Panc1 (cell line): ENCODE data around the gene PAFAH1B1. TPM values are rescaled to one million over a fixed set of nuclear protein-coding genes. Genes with fewer than 3 reads are reported as not detected.

Experiments used
- ATAC-seq: fragments of 200-7000 bp; cut with Tn5 transposase; 2 replicates; pipeline ENCODE4 v1.9.1; 2020; ENCODE audit warnings: mild to moderate bottlenecking, moderate library complexity
- BruUV-seq: library from RNA; stranded (reverse); fragments of 400-500 nt; replicated peaks from 2 replicates; lab custom pipeline; 2021; lab: Mats Ljungman, UMichigan
- CTCF ChIA-PET: fragments of 300-600 bp; sonication (Branson Sonifier 250); formaldehyde crosslinking; loops from one replicate; lab custom pipeline; 2022; ENCODE audit warnings: antibody characterized with exemption; lab: Charles Lee
- POLR2A ChIA-PET: fragments of 300-600 bp; sonication (Branson Sonifier 250); formaldehyde crosslinking; loops from one replicate; lab custom pipeline; 2022; ENCODE audit warnings: antibody characterized with exemption; lab: Charles Lee
- DNase-seq: peaks from one replicate; pipeline ENCODE4 v3.0.0-alpha.2; 2010; ENCODE audit warnings: low read depth, low spot score
- H3K27ac ChIP-seq: 2 replicates; pipeline ENCODE4 v1.5.1; 2011; ENCODE audit warnings: mild to moderate bottlenecking, low read length, inconsistent platforms
- H3K27me3 ChIP-seq: fragments of 200-500 bp; sonication (Bioruptor generic); 2 replicates; pipeline ENCODE4 v1.6.0; 2014; ENCODE audit warnings: low read length, inconsistent platforms; ENCODE audit not compliant: control insufficient read depth, insufficient read depth
- H3K36me3 ChIP-seq: fragments of 200-500 bp; sonication (Bioruptor generic); 2 replicates; pipeline ENCODE4 v1.5.1; 2014; ENCODE audit warnings: inconsistent platforms, mild to moderate bottlenecking, low read length, moderate library complexity; ENCODE audit not compliant: control insufficient read depth, insufficient read depth
- H3K4me1 ChIP-seq: 2 replicates; pipeline ENCODE4 v1.5.1; 2011; ENCODE audit warnings: inconsistent platforms, mild to moderate bottlenecking, low read length, moderate library complexity; ENCODE audit not compliant: control insufficient read depth, insufficient read depth
- H3K4me3 ChIP-seq, 2 experiments: 2 replicates each; pipeline ENCODE4 v1.5.1; 2011 to 2012; ENCODE audit warnings: low read depth in 2 of 2, low read length in 2 of 2, mild to moderate bottlenecking in 2 of 2, inconsistent platforms in 1 of 2, moderate library complexity in 1 of 2
- H3K9me3 ChIP-seq: fragments of 200-500 bp; sonication (Bioruptor generic); 2 replicates; pipeline ENCODE4 v1.5.1; 2014; ENCODE audit warnings: low read depth, mild to moderate bottlenecking, inconsistent platforms, low read length, moderate library complexity; ENCODE audit not compliant: control insufficient read depth, insufficient read depth
- CTCF ChIP-seq: fragments of 450-650 bp; IDR thresholded peaks from 2 replicates; pipeline ENCODE4 v1.5.1; 2017; ENCODE audit warnings: mild to moderate bottlenecking
- POLR2AphosphoS5 ChIP-seq: IDR thresholded peaks from 2 replicates; pipeline ENCODE4 v1.6.1; 2012; ENCODE audit warnings: mild to moderate bottlenecking, low read depth, low read length, moderate library complexity
- SIN3A ChIP-seq: IDR thresholded peaks from 2 replicates; pipeline ENCODE4 v1.6.1; 2012; ENCODE audit warnings: low read depth, mild to moderate bottlenecking, low read length, moderate library complexity, borderline replicate concordance; ENCODE audit not compliant: insufficient read depth
- TCF7L2 ChIP-seq: IDR thresholded peaks from 2 replicates; pipeline ENCODE4 v1.6.1; 2011; ENCODE audit warnings: mild to moderate bottlenecking, low read depth, low read length, inconsistent platforms
- in situ Hi-C: cut with HindIII; loops from 2 replicates; pipeline ENCODE4 v1.10.0; 2016; ENCODE audit warnings: low sequenced_read_pairs, low pct_unique_long_range_greater_than_20kb
- intact Hi-C: fragments of 100-400 bp; cut with micrococcal nuclease; formaldehyde crosslinking; loops from one replicate; pipeline ENCODE4 v1.10.0; 2022; ENCODE audit not compliant: unreplicated experiment
- total RNA-seq: library from RNA; stranded (reverse); gene quantifications from one replicate; pipeline ENCODE4 v1.2.1, GENCODE V29; 2021; ENCODE audit not compliant: unreplicated experiment
- TF ChIP-seq, protein P1 (sequence below), 2 experiments: IDR thresholded peaks; 2 replicates each; pipeline ENCODE4 v1.6.1; 2011 to 2012; ENCODE audit warnings: low read depth in 2 of 2, control low read depth in 1 of 2, low read length in 1 of 2, mild to moderate bottlenecking in 1 of 2, moderate library complexity in 1 of 2; ENCODE audit not compliant: insufficient read depth in 1 of 2

PAFAH1B1 gene
- total RNA-seq, 1 experiment from 2014 or later, result 120 TPM

DNA sequence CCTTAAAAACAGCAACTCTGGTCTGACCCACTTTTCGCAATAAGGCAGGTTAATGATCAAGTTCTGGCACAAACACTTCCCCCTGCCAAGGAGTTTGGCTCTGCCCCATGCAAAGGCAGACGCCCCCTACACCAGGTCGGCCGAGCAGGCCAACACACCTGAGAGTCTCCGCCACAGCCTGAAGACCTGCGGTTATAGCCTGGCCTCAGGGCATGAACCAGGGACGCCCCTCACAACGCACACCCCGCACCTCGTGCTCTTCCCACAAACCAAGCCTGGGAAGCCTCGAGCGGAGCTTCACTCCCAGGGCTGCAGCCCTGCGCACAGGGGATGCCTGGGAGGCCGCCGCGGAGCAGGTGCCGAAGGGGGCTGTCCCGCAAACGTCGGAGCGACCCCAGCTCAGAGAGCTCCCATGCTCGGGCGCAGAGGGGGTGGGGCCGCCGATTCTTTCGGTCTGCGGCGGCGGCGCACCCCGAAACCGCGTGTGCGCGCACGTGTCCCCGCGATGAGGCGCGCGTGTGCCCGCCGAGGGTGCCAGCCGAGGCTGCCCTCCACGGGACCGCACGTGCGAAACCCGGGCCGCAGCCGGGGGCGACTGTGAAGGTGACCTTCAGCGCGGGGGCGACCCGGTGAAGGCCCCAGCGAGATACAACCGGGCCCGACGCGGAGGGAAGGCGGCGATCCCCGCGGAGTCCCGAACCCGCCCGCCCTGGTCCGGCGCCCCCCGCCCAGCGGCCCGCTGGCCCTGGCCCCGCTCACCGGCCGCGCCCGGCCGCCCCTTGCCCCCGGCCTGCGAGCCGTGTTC lies 117.6 kb downstream of the PAFAH1B1 start:
- no peak for DNase-seq
- ATAC-seq, result 0 out of 2 replicates have a peak, but pooled peaks have one; percentile 1
- peak overlapping the region; percentile 86 for H3K27ac ChIP-seq
- CTCF ChIA-PET, result no interaction called here
- H3K9me3 ChIP-seq, result no peaks in the 10 kb centered on the region
- TF ChIP-seq SIN3A (no peak), TCF7L2 (no peak), CTCF (no peak), POLR2AphosphoS5 (no peak)
- TF ChIP-seq, protein P1, sequence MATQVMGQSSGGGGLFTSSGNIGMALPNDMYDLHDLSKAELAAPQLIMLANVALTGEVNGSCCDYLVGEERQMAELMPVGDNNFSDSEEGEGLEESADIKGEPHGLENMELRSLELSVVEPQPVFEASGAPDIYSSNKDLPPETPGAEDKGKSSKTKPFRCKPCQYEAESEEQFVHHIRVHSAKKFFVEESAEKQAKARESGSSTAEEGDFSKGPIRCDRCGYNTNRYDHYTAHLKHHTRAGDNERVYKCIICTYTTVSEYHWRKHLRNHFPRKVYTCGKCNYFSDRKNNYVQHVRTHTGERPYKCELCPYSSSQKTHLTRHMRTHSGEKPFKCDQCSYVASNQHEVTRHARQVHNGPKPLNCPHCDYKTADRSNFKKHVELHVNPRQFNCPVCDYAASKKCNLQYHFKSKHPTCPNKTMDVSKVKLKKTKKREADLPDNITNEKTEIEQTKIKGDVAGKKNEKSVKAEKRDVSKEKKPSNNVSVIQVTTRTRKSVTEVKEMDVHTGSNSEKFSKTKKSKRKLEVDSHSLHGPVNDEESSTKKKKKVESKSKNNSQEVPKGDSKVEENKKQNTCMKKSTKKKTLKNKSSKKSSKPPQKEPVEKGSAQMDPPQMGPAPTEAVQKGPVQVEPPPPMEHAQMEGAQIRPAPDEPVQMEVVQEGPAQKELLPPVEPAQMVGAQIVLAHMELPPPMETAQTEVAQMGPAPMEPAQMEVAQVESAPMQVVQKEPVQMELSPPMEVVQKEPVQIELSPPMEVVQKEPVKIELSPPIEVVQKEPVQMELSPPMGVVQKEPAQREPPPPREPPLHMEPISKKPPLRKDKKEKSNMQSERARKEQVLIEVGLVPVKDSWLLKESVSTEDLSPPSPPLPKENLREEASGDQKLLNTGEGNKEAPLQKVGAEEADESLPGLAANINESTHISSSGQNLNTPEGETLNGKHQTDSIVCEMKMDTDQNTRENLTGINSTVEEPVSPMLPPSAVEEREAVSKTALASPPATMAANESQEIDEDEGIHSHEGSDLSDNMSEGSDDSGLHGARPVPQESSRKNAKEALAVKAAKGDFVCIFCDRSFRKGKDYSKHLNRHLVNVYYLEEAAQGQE (IDR thresholded peaks at IDR 0.05; ENCODE audit: insufficient read depth in 1 of 2, low read depth in 2 of 2, low read length in 1 of 2), result no peak
- H3K27me3 ChIP-seq, result no peaks in the 10 kb centered on the region
- H3K4me1 ChIP-seq, result peaks cover 24% of the 10 kb centered on the region
- H3K4me3 ChIP-seq, result peak overlapping the region; percentile 73 to 82
- in situ Hi-C loops, result no loop called here
- no peaks in the 10 kb centered on the region; the same call in 1 of the 2 replicates for H3K36me3 ChIP-seq
- no TSS peak for BruUV-seq
- intact Hi-C loops, result no loop called here
- POLR2A ChIA-PET, result interaction anchor here (0.5 kb wide), 1 partner anchor 936 kb away, joined by 4 read pairs; no protein-coding TSS in a partner anchor

DNA sequence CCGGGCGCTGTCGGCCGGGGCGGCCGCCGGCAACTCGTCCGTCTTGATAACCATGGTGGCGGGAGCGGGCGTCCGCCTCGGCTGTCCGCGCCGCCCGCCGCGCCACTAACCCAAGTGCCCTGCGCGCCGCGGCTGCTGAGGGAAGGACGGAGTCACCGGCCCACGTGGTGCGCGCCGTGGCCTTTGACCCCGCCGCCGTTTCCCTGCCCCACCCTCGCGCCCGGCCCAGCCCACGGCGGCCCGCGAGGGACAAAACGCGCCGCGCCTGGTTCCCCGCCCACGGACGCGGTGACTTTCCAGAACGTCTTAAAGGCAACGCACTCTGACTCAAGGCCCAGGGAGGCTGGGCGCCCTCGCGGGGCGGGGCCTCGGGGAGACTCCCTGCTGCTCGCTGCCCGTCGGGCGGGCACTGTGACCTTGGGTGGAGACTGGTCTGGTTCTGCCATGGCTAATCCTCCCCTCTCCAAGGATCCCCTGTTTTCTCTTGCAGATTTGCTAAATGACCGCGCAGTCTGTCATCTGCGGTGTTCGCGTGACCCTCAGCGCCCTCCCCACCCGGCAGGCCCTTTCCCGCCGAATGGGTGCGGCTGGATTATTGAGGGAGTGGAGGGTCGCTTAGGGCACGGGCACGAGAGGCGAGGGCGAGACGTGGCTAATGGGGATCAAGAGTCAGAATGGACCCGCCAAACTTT lies 118.3 kb downstream of the PAFAH1B1 start, which contains the start of gene CLUH:
Gene CLUH (minus strand): TSS at position 157 of the 692 bp plus-strand sequence. CDS start 103 bp downstream, at position 54.
- in situ Hi-C loops, result no loop called here
- Histone ChIP-seq H3K4me3 (peak within 1 kb of the TSS; percentile 73 to 82), H3K27ac (peak within 1 kb of the TSS; percentile 92), H3K9me3 (no peaks in the 10 kb centered on the region), H3K4me1 (peaks cover 24% of the 10 kb centered on the region), H3K27me3 (no peaks in the 10 kb centered on the region), H3K36me3 (no peaks in the 10 kb centered on the region; the same call in 1 of the 2 replicates)
- DNase-seq (peak; percentile 87), ATAC-seq (peak; percentile 91)
- TF ChIP-seq CTCF (no peak), SIN3A (peak; percentile 87; the same call in 1 of the 2 replicates), POLR2AphosphoS5 (peak; percentile 54), TCF7L2 (no peak)
- TF ChIP-seq, protein P1 (IDR thresholded peaks at IDR 0.05; ENCODE audit: insufficient read depth in 1 of 2, low read depth in 2 of 2, low read length in 1 of 2), result no peak; a peak in 2 of 4 replicates
- intact Hi-C loops, result no loop called here
- BruUV-seq, result no TSS peak
- ChIA-PET CTCF (no interaction called here), POLR2A (no interaction called here)
